A549 (cell line): ENCODE data around the gene ZNRD2. TPM values are rescaled to one million over a fixed set of nuclear protein-coding genes. Genes with fewer than 3 reads are reported as not detected.

Source experiments
- ATAC-seq, 2 experiments: fragments of 200-7000 bp in 1 of 2; fragments of >200 bp in 1 of 2; cut with Nextera tagmentation in 1 of 2; cut with Tn5 transposase in 1 of 2; 3 replicates each; pipeline versions ENCODE4 v1.8.0 to v1.9.1; 2018 to 2020; ENCODE audit warnings: mild to moderate bottlenecking in 1 of 2, moderate library complexity in 1 of 2
- CTCF ChIA-PET: fragments of 300-600 bp; sonication (Branson Sonifier 250); formaldehyde crosslinking; extraction: SDS; loops from one replicate; lab custom pipeline; 2021; ENCODE audit warnings: antibody characterized with exemption, inconsistent platforms; lab: Yijun Ruan, JAX
- POLR2A ChIA-PET: fragments of 350-600 bp; formaldehyde crosslinking; extraction: SDS; loops from one replicate; lab custom pipeline; 2021; ENCODE audit warnings: antibody characterized with exemption, inconsistent platforms; lab: Yijun Ruan, JAX
- DNase-seq, 2 experiments: peaks; one replicate each; pipeline versions ENCODE4 v3.0.0 to v3.0.0-alpha.2; 2011 to 2016; ENCODE audit warnings: low read depth in 1 of 2, low spot score in 1 of 2
- FAIRE-seq: peaks from 2 replicates; lab custom pipeline; 2011; peaks lifted over from hg19 to GRCh38; lab: Jason Lieb, UNC
- H3K27ac ChIP-seq, 2 experiments: fragments of >200 bp; sonication (Bioruptor Twin); formaldehyde crosslinking; 3 replicates each; pipeline ENCODE4 v1.5.1; 2016 to 2017
- H3K4me1 ChIP-seq: fragments of >200 bp; sonication (Bioruptor Twin); formaldehyde crosslinking; 3 replicates; pipeline ENCODE4 v1.6.1; 2016
- H3K4me2 ChIP-seq: fragments of >200 bp; sonication (Bioruptor Twin); formaldehyde crosslinking; 3 replicates; pipeline ENCODE4 v1.6.1; 2016
- H3K4me3 ChIP-seq: fragments of >200 bp; sonication (Bioruptor Twin); formaldehyde crosslinking; 3 replicates; pipeline ENCODE4 v1.5.1; 2016
- H3K9me3 ChIP-seq: fragments of >200 bp; sonication (Bioruptor Twin); formaldehyde crosslinking; 3 replicates; pipeline ENCODE4 v1.6.1; 2016
- BCL3 ChIP-seq: fragments of >200 bp; sonication (Bioruptor Twin); formaldehyde crosslinking; IDR thresholded peaks from 3 replicates; pipeline ENCODE4 v1.6.1; 2016
- BHLHE40 ChIP-seq: IDR thresholded peaks from 2 replicates; pipeline ENCODE4 v1.6.1; 2012; ENCODE audit warnings: low read depth, low read length, inconsistent platforms
- CBX2 ChIP-seq: fragments of 200-600 bp; sonication (generic); IDR thresholded peaks from 2 replicates; pipeline ENCODE4 v1.6.1; 2016; ENCODE audit warnings: low read depth, mild to moderate bottlenecking, borderline replicate concordance
- CHD2 ChIP-seq: fragments of 150-350 bp; IDR thresholded peaks from 2 replicates; pipeline ENCODE4 v1.6.1; 2014; ENCODE audit warnings: low read length; ENCODE audit not compliant: partially characterized antibody
- ELK1 ChIP-seq: fragments of 150-350 bp; IDR thresholded peaks from 2 replicates; pipeline ENCODE4 v1.6.1; 2014; ENCODE audit warnings: low read depth, mild to moderate bottlenecking, low read length
- FOSB ChIP-seq: fragments of 250-450 bp; sonication (Bioruptor Pico); IDR thresholded peaks from 2 replicates; pipeline ENCODE4 v1.5.0; 2020; ENCODE audit warnings: mild to moderate bottlenecking, moderate library complexity
- FOSL2 ChIP-seq, 2 experiments: fragments of 450-650 bp in 1 of 2; fragments of >200 bp in 1 of 2; sonication (Bioruptor Twin) in 1 of 2; formaldehyde crosslinking; IDR thresholded peaks; 2 replicates each; pipeline versions ENCODE4 v1.5.0 to v1.6.1; 2016 to 2020; ENCODE audit warnings: mild to moderate bottlenecking in 1 of 2, moderate library complexity in 1 of 2
- FOXS1 ChIP-seq: fragments of 250-450 bp; sonication (Bioruptor Pico); IDR thresholded peaks from 2 replicates; pipeline ENCODE4 v1.5.0; 2020; ENCODE audit warnings: mild to moderate bottlenecking, moderate library complexity
- HDAC2 ChIP-seq: fragments of 200-600 bp; sonication (generic); IDR thresholded peaks from 2 replicates; pipeline ENCODE4 v1.6.1; 2016
- HEYL ChIP-seq: fragments of 250-450 bp; sonication (Bioruptor Pico); IDR thresholded peaks from 2 replicates; pipeline ENCODE4 v1.8.0; 2021; ENCODE audit warnings: mild to moderate bottlenecking, moderate library complexity
- HMGXB4 ChIP-seq: fragments of 250-450 bp; sonication (Bioruptor Pico); IDR thresholded peaks from 2 replicates; pipeline ENCODE4 v1.5.0; 2021; ENCODE audit warnings: mild to moderate bottlenecking, moderate library complexity, borderline replicate concordance
- HOXB5 ChIP-seq: fragments of 250-450 bp; sonication (Bioruptor Pico); IDR thresholded peaks from 2 replicates; pipeline ENCODE4 v1.5.0; 2020; ENCODE audit warnings: mild to moderate bottlenecking, moderate library complexity
- JUN ChIP-seq, 2 experiments: fragments of >200 bp; sonication (Bioruptor Twin); formaldehyde crosslinking; IDR thresholded peaks; 2 replicates in 1 of 2; 3 replicates in 1 of 2; pipeline ENCODE4 v1.6.1; 2016 to 2017
- JUNB ChIP-seq: fragments of >200 bp; sonication (Bioruptor Twin); formaldehyde crosslinking; IDR thresholded peaks from 2 replicates; pipeline ENCODE4 v1.6.1; 2016
- MAFK ChIP-seq: fragments of 450-650 bp; IDR thresholded peaks from 2 replicates; pipeline ENCODE4 v1.6.1; 2014; ENCODE audit not compliant: partially characterized antibody
- MAZ ChIP-seq: fragments of 150-350 bp; IDR thresholded peaks from 2 replicates; pipeline ENCODE4 v1.6.1; 2014; ENCODE audit warnings: antibody characterized with exemption, low read depth, low read length, borderline replicate concordance
- MYC ChIP-seq: IDR thresholded peaks from 2 replicates; pipeline ENCODE4 v1.6.1; 2012; ENCODE audit warnings: mild to moderate bottlenecking, inconsistent platforms, low read length, improper control_type of control experiment, borderline replicate concordance
- REST ChIP-seq: fragments of 200-600 bp; sonication (generic); IDR thresholded peaks from 2 replicates; pipeline ENCODE4 v1.6.1; 2016; ENCODE audit warnings: antibody characterized with exemption, mild to moderate bottlenecking, moderate library complexity
- TP53 ChIP-seq: fragments of 250-450 bp; sonication (Bioruptor Pico); IDR thresholded peaks from 2 replicates; pipeline ENCODE4 v1.5.0; 2021; ENCODE audit warnings: mild to moderate bottlenecking, moderate library complexity
- WGBS: methylation state at CpG from one replicate; pipeline ENCODE4 v1.1.6; 2017; ENCODE audit errors: missing lambda C conversion rate; 5-methylcytosine and 5-hydroxymethylcytosine counted together
- polyA plus RNA-seq, 4 experiments: library from polyadenylated mRNA; depleted of rRNA in 3 of 4; stranded (reverse); fragments of >200 nt; fragmentation: RNase III in 1 of 4; extraction: RNeasy Plus Mini Kit Qiagen cat#74134 plus additional on column Dnase treatment in 1 of 4; gene quantifications; 2 replicates in 3 of 4; 3 replicates in 1 of 4; pipeline ENCODE4 v1.2.3, GENCODE V29; 2011 to 2017

Gene ZNRD2
- polyA plus RNA-seq, 2 of the 4 experiments (the other 2 are of a cell fraction) = 28.2 to 66.1 TPM

- WGBS = 96% methylated on average over 15 of the region's 19 CpGs
- CTCF ChIA-PET = interaction anchor here (1.2 to 6.6 kb wide), 4 partner anchors 8 to 14 kb away, joined by 4 to 58 read pairs (median 35); partner anchors contain the start of genes FAM89B and KCNK7
- FAIRE-seq (no peak), ATAC-seq (no peak), DNase-seq (no peak)
- POLR2A ChIA-PET = no interaction called here
- Histone ChIP-seq H3K27ac (no peak overlapping the region), H3K9me3 (no peaks in the 10 kb centered on the region), H3K4me2 (no peak overlapping the region), H3K4me1 (peaks cover 28% of the 10 kb centered on the region), H3K4me3 (no peak overlapping the region)
- TF ChIP-seq HEYL (CRISPR knock-in tag) (no peak), HDAC2 (no peak), BCL3 (no peak), ELK1 (no peak), FOXS1 (CRISPR knock-in tag) (no peak), JUNB (no peak), CHD2 (no peak), MAZ (no peak), MYC (no peak), HMGXB4 (CRISPR knock-in tag) (no peak)
Measured at GRCh38 chr11:65580031-65580692, 9.9 kb downstream of the ZNRD2 start.

GRCh38 chr11:65580756-65581155 is 10.5 kb downstream of the ZNRD2 start:
- H3K4me3 ChIP-seq = no peak overlapping the region
- WGBS = 93% methylated on average over 8 of the region's 8 CpGs
- H3K4me1 ChIP-seq = peaks cover 24% of the 10 kb centered on the region
- TF ChIP-seq FOSB (CRISPR knock-in tag) = no peak
- TF ChIP-seq HOXB5 (CRISPR knock-in tag) = no peak
- TF ChIP-seq MAFK = no peak
- no peak for TF ChIP-seq CBX2
- TF ChIP-seq JUN (IDR thresholded peaks at IDR 0.05) = no peak
- TF ChIP-seq TP53 (CRISPR knock-in tag) = no peak
- no peak for TF ChIP-seq REST
- TF ChIP-seq BHLHE40 = no peak
- TF ChIP-seq HDAC2 = no peak
- no peak for TF ChIP-seq FOXS1 (CRISPR knock-in tag)
- no peak for TF ChIP-seq FOSL2 (IDR thresholded peaks at IDR 0.05)
- no peak for TF ChIP-seq FOSL2 (CRISPR knock-in tag; IDR thresholded peaks at IDR 0.05)
- H3K9me3 ChIP-seq = no peaks in the 10 kb centered on the region
- DNase-seq (no peak), ATAC-seq (no peak), FAIRE-seq (no peak)
- POLR2A ChIA-PET = no interaction called here
- H3K27ac ChIP-seq = no peak overlapping the region
- CTCF ChIA-PET = interaction anchor here (1.2 to 6.6 kb wide), 3 partner anchors 8 to 13 kb away, joined by 4 to 58 read pairs (median 26); partner anchors contain the start of genes FAM89B and KCNK7
- H3K4me2 ChIP-seq = no peak overlapping the region
